ENCODE measurements around the gene KCNAB1. TPM values are rescaled to one million over a fixed set of nuclear protein-coding genes. Genes with fewer than 3 reads are reported as not detected.

Gene KCNAB1
- total and polyA plus RNA-seq, 2 donors (not counting 3 experiments of a cell fraction or from before 2014, with no cell fraction given): 0.21 TPM; not detected in 1

DNA sequence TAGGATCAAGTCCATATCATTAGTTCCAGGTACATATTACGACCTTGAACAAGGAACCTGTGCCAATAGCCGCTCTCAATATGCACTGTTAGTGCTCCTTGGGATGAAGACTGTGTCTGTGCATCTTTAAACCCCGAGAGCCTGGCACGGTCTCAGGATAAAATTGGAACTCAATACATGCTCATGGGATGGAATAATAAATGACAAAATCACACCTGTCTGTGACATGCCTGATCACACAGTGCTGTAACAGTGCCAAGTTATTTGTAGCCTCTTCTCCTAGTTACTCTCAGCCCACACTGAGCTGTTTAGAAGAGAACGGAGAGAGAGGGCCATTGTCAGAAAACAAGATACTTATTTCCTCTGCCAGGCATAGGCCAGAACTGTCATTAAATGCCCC, 352.3 kb downstream of the KCNAB1 start:
- Histone ChIP-seq H3K27ac (ENCODE audit: insufficient read depth, low read depth, low read length) (no peak overlapping the region), H3K4me2 (ENCODE audit: insufficient read depth, low read length) (no peak overlapping the region), H3K36me3 (ENCODE audit: control insufficient read depth in 2 of 2, extremely low read depth in 1 of 2, insufficient read depth in 2 of 2, low read length in 2 of 2) (no peaks in the 10 kb centered on the region), H2AFZ (ENCODE audit: low read depth, low read length) (no peak overlapping the region), H3K4me1 (ENCODE audit: control insufficient read depth, extremely low read depth, insufficient read depth, low read length) (no peaks in the 10 kb centered on the region), H4K20me1 (replicated peaks; ENCODE audit: control insufficient read depth, extremely low read depth, insufficient read depth, low read length) (no peaks in the 10 kb centered on the region), H3K79me2 (ENCODE audit: control insufficient read depth, insufficient read depth, low read length) (no peaks in the 10 kb centered on the region), H3K9me1 (replicated peaks; ENCODE audit: control insufficient read depth, extremely low read depth, insufficient read depth, low read length) (no peaks in the 10 kb centered on the region), H3K9ac (replicated peaks; ENCODE audit: extremely low read depth, insufficient read depth, low read length) (no peak overlapping the region), H3K4me3 (replicated peaks in 1 of 3; ENCODE audit: insufficient read depth in 1 of 3, low read depth in 1 of 3, low read length in 3 of 3) (no peak overlapping the region), H3K27me3 (ENCODE audit: control insufficient read depth in 2 of 2, insufficient read depth in 2 of 2, low read length in 2 of 2) (no peaks in the 10 kb centered on the region), H3K9me3 (replicated peaks; ENCODE audit: control insufficient read depth, insufficient read depth, low read length) (no peaks in the 10 kb centered on the region)
- dilution Hi-C loops (cut with MboI; ENCODE audit: extremely low pct_ligation_motif_present, low sequenced_read_pairs): no loop called here
- no TSS peak for BruUV-seq (replicated peaks)
- CTCF ChIA-PET: interaction anchor here (1.5 to 4.6 kb wide), 5 partner anchors 11 to 322 kb away, joined by 4 to 45 read pairs (median 23); no protein-coding TSS in a partner anchor
- no peak for DNase-seq (ENCODE audit: low read depth, low spot score)
- intact Hi-C loops (cut with micrococcal nuclease): no loop called here
- no peak for FAIRE-seq
- POLR2A ChIA-PET: no interaction called here
- no peak for TF ChIP-seq EZH2 (IDR thresholded peaks at IDR 0.05; ENCODE audit: borderline replicate concordance, low read depth, low read length, severe bottlenecking)

DNA sequence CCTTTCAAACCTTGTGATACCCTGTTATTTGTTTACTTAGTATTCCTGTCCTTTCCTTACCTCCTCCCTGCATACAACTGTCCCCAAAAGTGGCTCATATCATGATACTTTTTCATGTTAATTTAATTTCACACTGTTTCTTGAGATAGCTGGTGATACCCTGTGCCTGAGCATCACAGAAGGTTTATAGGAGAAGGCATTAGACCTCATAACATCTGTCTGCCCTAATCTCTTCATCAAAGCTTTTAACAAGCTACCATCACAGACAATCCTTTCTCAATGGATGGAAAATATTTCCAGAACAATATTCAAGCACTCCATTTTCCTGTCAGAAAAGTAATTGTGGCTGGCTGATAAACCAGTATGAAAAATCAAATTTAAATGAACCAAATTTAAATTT, 353.0 kb downstream of the KCNAB1 start:
- DNase-seq (ENCODE audit: low read depth, low spot score): no peak
- H3K27ac ChIP-seq (ENCODE audit: insufficient read depth, low read depth, low read length): no peak overlapping the region
- dilution Hi-C loops (cut with MboI; ENCODE audit: extremely low pct_ligation_motif_present, low sequenced_read_pairs) (no loop called here), intact Hi-C loops (cut with micrococcal nuclease) (no loop called here)
- no peaks in the 10 kb centered on the region for H3K36me3 ChIP-seq (ENCODE audit: control insufficient read depth in 2 of 2, extremely low read depth in 1 of 2, insufficient read depth in 2 of 2, low read length in 2 of 2)
- TF ChIP-seq GATA2 (IDR thresholded peaks at IDR 0.05; ENCODE audit: insufficient read depth, insufficient read length, low read depth, low read length) (no peak), MYC (IDR thresholded peaks at IDR 0.05; ENCODE audit: low read depth, low read length) (no peak), FOS (IDR thresholded peaks at IDR 0.05; ENCODE audit: borderline replicate concordance, insufficient read depth, low read length) (no peak)
- TF ChIP-seq, protein P1, sequence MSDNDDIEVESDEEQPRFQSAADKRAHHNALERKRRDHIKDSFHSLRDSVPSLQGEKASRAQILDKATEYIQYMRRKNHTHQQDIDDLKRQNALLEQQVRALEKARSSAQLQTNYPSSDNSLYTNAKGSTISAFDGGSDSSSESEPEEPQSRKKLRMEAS (IDR thresholded peaks at IDR 0.05; ENCODE audit: insufficient read depth, insufficient read length): no peak
- H3K9ac ChIP-seq (replicated peaks; ENCODE audit: extremely low read depth, insufficient read depth, low read length): no peak overlapping the region
- no peaks in the 10 kb centered on the region for H3K79me2 ChIP-seq (ENCODE audit: control insufficient read depth, insufficient read depth, low read length)
- ChIA-PET CTCF (interaction anchor here (1.1 to 4.6 kb wide), 12 partner anchors 9 to 664 kb away, joined by 3 to 45 read pairs (median 6); no protein-coding TSS in a partner anchor), POLR2A (no interaction called here)
- no peaks in the 10 kb centered on the region for H3K27me3 ChIP-seq (ENCODE audit: control insufficient read depth in 2 of 2, insufficient read depth in 2 of 2, low read length in 2 of 2)
- no peak overlapping the region for H2AFZ ChIP-seq (ENCODE audit: low read depth, low read length)
- no peak for FAIRE-seq
- H3K9me1 ChIP-seq (replicated peaks; ENCODE audit: control insufficient read depth, extremely low read depth, insufficient read depth, low read length): no peaks in the 10 kb centered on the region
- no peaks in the 10 kb centered on the region for H3K4me1 ChIP-seq (ENCODE audit: control insufficient read depth, extremely low read depth, insufficient read depth, low read length)
- no peak overlapping the region for H3K4me3 ChIP-seq (replicated peaks in 1 of 3; ENCODE audit: insufficient read depth in 1 of 3, low read depth in 1 of 3, low read length in 3 of 3)
- BruUV-seq (replicated peaks): no TSS peak
- H4K20me1 ChIP-seq (replicated peaks; ENCODE audit: control insufficient read depth, extremely low read depth, insufficient read depth, low read length): no peaks in the 10 kb centered on the region
- H3K4me2 ChIP-seq (ENCODE audit: insufficient read depth, low read length): no peak overlapping the region
- H3K9me3 ChIP-seq (replicated peaks; ENCODE audit: control insufficient read depth, insufficient read depth, low read length): no peaks in the 10 kb centered on the region

Measured in endothelial cell of umbilical vein (primary cell).